HCT116 (cell line): Measurements from ENCODE around the gene ATP2B3. TPM values are rescaled to one million over a fixed set of nuclear protein-coding genes. Genes with fewer than 3 reads are reported as not detected.

ENCODE experiments used
- ATAC-seq: fragments of 200-7000 bp; cut with Tn5 transposase; 2 replicates; pipeline ENCODE4 v1.9.1; 2020; ENCODE audit warnings: mild to moderate bottlenecking, moderate library complexity
- BruUV-seq: library from RNA; stranded (reverse); fragments of 400-500 nt; replicated peaks from 2 replicates; lab custom pipeline; 2021; lab: Mats Ljungman, UMichigan
- CTCF ChIA-PET: fragments of 300-600 bp; sonication (Branson Sonifier 250); formaldehyde crosslinking; loops from one replicate; lab custom pipeline; 2021; ENCODE audit warnings: antibody characterized with exemption; lab: Charles Lee
- POLR2A ChIA-PET: fragments of 300-600, 350-600 bp; sonication (Branson Sonifier 250); formaldehyde crosslinking; loops from one replicate; lab custom pipeline; 2021; ENCODE audit warnings: antibody characterized with exemption; lab: Charles Lee
- RAD21 ChIA-PET, 2 experiments: fragments of 300-600 bp; sonication (Branson Sonifier 250); formaldehyde crosslinking; loops; one replicate each; lab custom pipeline; 2023; ENCODE audit warnings: low total read pairs in 2 of 2; ENCODE audit not compliant: uncharacterized antibody in 2 of 2, unreplicated experiment in 2 of 2, low non-redundant PET in 1 of 2; lab: Charles Lee
- DNase-seq: peaks from one replicate; pipeline ENCODE4 v3.0.0-alpha.2; 2010; ENCODE audit warnings: low read depth, low spot score
- H2AFZ ChIP-seq: fragments of 200-600 bp; shearing (Covaris generic), sonication (generic); 2 replicates; pipeline ENCODE4 v1.6.1; 2017; ENCODE audit warnings: low read depth, mixed run types, mixed read lengths, antibody characterized with exemption, low read length; ENCODE audit not compliant: poor library complexity, severe bottlenecking
- H3K27ac ChIP-seq: 2 replicates; pipeline ENCODE4 v1.5.1; 2012; ENCODE audit warnings: low read depth, low read length
- H3K27me3 ChIP-seq: fragments of 200-600 bp; sonication (generic); 2 replicates; pipeline ENCODE4 v1.6.1; 2016; ENCODE audit warnings: mixed run types, low read length, mixed read lengths; ENCODE audit not compliant: insufficient read depth
- H3K36me3 ChIP-seq, 2 experiments: fragments of 200-500 bp in 1 of 2; fragments of 200-600 bp in 1 of 2; sonication (Bioruptor generic) in 1 of 2; sonication (generic) in 1 of 2; 2 replicates each; pipeline versions ENCODE4 v1.5.1 to v1.6.1; 2014 to 2016; ENCODE audit warnings: low read length in 2 of 2, inconsistent platforms in 1 of 2, mixed read lengths in 1 of 2, mixed run types in 1 of 2; ENCODE audit not compliant: insufficient read depth in 2 of 2, control insufficient read depth in 1 of 2
- H3K4me1 ChIP-seq, 2 experiments: fragments of 200-600 bp in 1 of 2; sonication (generic) in 1 of 2; 2 replicates each; pipeline versions ENCODE4 v1.5.1 to v1.6.1; 2012 to 2017; ENCODE audit warnings: low read length in 2 of 2, inconsistent platforms in 1 of 2, mild to moderate bottlenecking in 1 of 2, mixed read lengths in 1 of 2, mixed run types in 1 of 2, moderate library complexity in 1 of 2; ENCODE audit not compliant: insufficient read depth in 2 of 2, control insufficient read depth in 1 of 2
- H3K4me2 ChIP-seq: fragments of 200-600 bp; sonication (generic); 2 replicates; pipeline ENCODE4 v1.6.1; 2017; ENCODE audit warnings: mixed run types, low read length, mixed read lengths
- H3K4me3 ChIP-seq, 2 experiments: fragments of 200-600 bp in 1 of 2; sonication (generic) in 1 of 2; replicated peaks in 1 of 2; 2 replicates each; pipeline ENCODE4 v1.5.1; 2011 to 2016; ENCODE audit warnings: low read length in 2 of 2, control low read depth in 1 of 2, low read depth in 1 of 2, mild to moderate bottlenecking in 1 of 2, mixed read lengths in 1 of 2, mixed run types in 1 of 2
- H3K79me2 ChIP-seq: fragments of 200-600 bp; sonication (generic); 2 replicates; pipeline ENCODE4 v1.6.1; 2017; ENCODE audit warnings: mild to moderate bottlenecking, mixed run types, low read length, moderate library complexity, mixed read lengths; ENCODE audit not compliant: insufficient read depth
- H3K9ac ChIP-seq: fragments of 200-600 bp; sonication (generic); 2 replicates; pipeline ENCODE4 v1.6.1; 2016; ENCODE audit warnings: low read length, mixed read lengths
- H3K9me2 ChIP-seq: fragments of 200-600 bp; sonication (generic), shearing (Covaris generic); 2 replicates; pipeline ENCODE4 v1.6.1; 2017; ENCODE audit warnings: mixed run types, mild to moderate bottlenecking, moderate library complexity; ENCODE audit not compliant: insufficient read depth
- H3K9me3 ChIP-seq, 2 experiments: fragments of 200-500 bp in 1 of 2; fragments of 200-600 bp in 1 of 2; sonication (Bioruptor generic) in 1 of 2; sonication (generic) in 1 of 2; 2 replicates each; pipeline ENCODE4 v1.6.1; 2014 to 2017; ENCODE audit warnings: low read length in 2 of 2, mixed read lengths in 2 of 2, inconsistent platforms in 1 of 2, low read depth in 1 of 2, mild to moderate bottlenecking in 1 of 2, mixed run types in 1 of 2, moderate library complexity in 1 of 2; ENCODE audit not compliant: control insufficient read depth in 1 of 2, insufficient read depth in 1 of 2
- H4K20me1 ChIP-seq: fragments of 200-600 bp; sonication (generic), shearing (Covaris generic); 2 replicates; pipeline ENCODE4 v1.6.1; 2017; ENCODE audit warnings: mixed run types, mild to moderate bottlenecking, moderate library complexity; ENCODE audit not compliant: insufficient read depth
- ATF3 ChIP-seq: IDR thresholded peaks from 2 replicates; pipeline ENCODE4 v1.6.1; 2012
- CBX3 ChIP-seq: IDR thresholded peaks from 2 replicates; pipeline ENCODE4 v1.6.1; 2012; ENCODE audit warnings: low read depth
- CEBPB ChIP-seq: IDR thresholded peaks from 2 replicates; pipeline ENCODE4 v1.6.1; 2012; ENCODE audit warnings: low read depth
- EGR1 ChIP-seq: IDR thresholded peaks from 2 replicates; pipeline ENCODE4 v1.6.1; 2012; ENCODE audit warnings: low read depth
- ELF1 ChIP-seq: IDR thresholded peaks from 2 replicates; pipeline ENCODE4 v1.6.1; 2012; ENCODE audit warnings: low read depth, borderline replicate concordance
- EZH2 ChIP-seq: fragments of 200-600 bp; sonication (generic); IDR thresholded peaks from 2 replicates; pipeline ENCODE4 v1.6.1; 2017; ENCODE audit warnings: antibody characterized with exemption, mixed run types
- EZH2phosphoT487 ChIP-seq: fragments of 200-600 bp; IDR thresholded peaks from 2 replicates; pipeline ENCODE4 v1.6.1; 2018; ENCODE audit warnings: antibody characterized with exemption, borderline replicate concordance
- JUND ChIP-seq: IDR thresholded peaks from 2 replicates; pipeline ENCODE4 v1.6.1; 2012
- MAX ChIP-seq: IDR thresholded peaks from 2 replicates; pipeline ENCODE4 v1.6.1; 2012
- POLR2A ChIP-seq: IDR thresholded peaks from 2 replicates; pipeline ENCODE4 v1.7.0; 2011; ENCODE audit warnings: borderline replicate concordance; ENCODE audit not compliant: insufficient read depth, insufficient read length; ENCODE audit errors: extremely low read depth
- POLR2AphosphoS5 ChIP-seq: IDR thresholded peaks from 2 replicates; pipeline ENCODE4 v1.6.1; 2011; ENCODE audit warnings: mild to moderate bottlenecking, low read depth, low read length, moderate library complexity
- RAD21 ChIP-seq: IDR thresholded peaks from 2 replicates; pipeline ENCODE4 v1.6.1; 2012; ENCODE audit warnings: low read depth, mild to moderate bottlenecking
- REST ChIP-seq: IDR thresholded peaks from 2 replicates; pipeline ENCODE4 v1.6.1; 2012; ENCODE audit warnings: low read depth
- SIN3A ChIP-seq: IDR thresholded peaks from 2 replicates; pipeline ENCODE4 v1.6.1; 2012; ENCODE audit warnings: low read depth
- SP1 ChIP-seq: IDR thresholded peaks from 2 replicates; pipeline ENCODE4 v1.6.1; 2012; ENCODE audit warnings: low read depth
- SRF ChIP-seq: IDR thresholded peaks from 2 replicates; pipeline ENCODE4 v1.6.1; 2012; ENCODE audit warnings: low read depth
- TCF7L2 ChIP-seq: IDR thresholded peaks from 2 replicates; pipeline ENCODE4 v1.7.0; 2011; ENCODE audit warnings: borderline replicate concordance, inconsistent platforms; ENCODE audit not compliant: insufficient read depth, insufficient read length; ENCODE audit errors: extremely low read depth
- ZBTB33 ChIP-seq: IDR thresholded peaks from 2 replicates; pipeline ENCODE4 v1.6.1; 2011; ENCODE audit warnings: mild to moderate bottlenecking, low read length, moderate library complexity; ENCODE audit not compliant: insufficient replicate concordance; ENCODE audit errors: extremely low read depth
- ZFX ChIP-seq: fragments of 450-650 bp; IDR thresholded peaks from 2 replicates; pipeline ENCODE4 v1.6.1; 2017
- ZNF274 ChIP-seq: fragments of 200-500 bp; sonication (Bioruptor generic); IDR thresholded peaks from 2 replicates; pipeline ENCODE4 v1.6.1; 2014; ENCODE audit warnings: mild to moderate bottlenecking, low read depth, low read length, inconsistent platforms
- intact Hi-C: fragments of 100-400 bp; cut with micrococcal nuclease; formaldehyde crosslinking; loops from 2 replicates; pipeline ENCODE4 v1.10.0; 2022
- total RNA-seq: library from RNA; stranded (reverse); gene quantifications from one replicate; pipeline ENCODE4 v1.2.1, GENCODE V29; 2021; ENCODE audit not compliant: unreplicated experiment

ATP2B3 gene
- total RNA-seq, 1 experiment from 2014 or later, result not detected

GRCh38 chrX:153501530-153501929, 15.9 kb upstream of the ATP2B3 start (continued):
- TF ChIP-seq EZH2phosphoT487, result no peak

GRCh38 chrX:153502131-153502530, 15.3 kb upstream of the ATP2B3 start:
- ATAC-seq (no peak), DNase-seq (no peak)
- BruUV-seq, result no TSS peak
- H3K27ac ChIP-seq, result no peak overlapping the region
- ChIA-PET CTCF (no interaction called here), RAD21 (no interaction called here), POLR2A (no interaction called here)
- no peaks in the 10 kb centered on the region for H3K4me1 ChIP-seq
- H2AFZ ChIP-seq, result no peak overlapping the region
- no peak overlapping the region for H3K4me3 ChIP-seq
- H3K9me3 ChIP-seq, result no peaks in the 10 kb centered on the region
- H3K27me3 ChIP-seq, result no peaks in the 10 kb centered on the region
- no peak overlapping the region for H3K4me2 ChIP-seq
- no peaks in the 10 kb centered on the region for H4K20me1 ChIP-seq
- no peaks in the 10 kb centered on the region for H3K9me2 ChIP-seq
- intact Hi-C loops, result loop anchor here (10.0 kb wide), 1 partner anchor 467 kb away; no protein-coding TSS in a partner anchor
- H3K36me3 ChIP-seq, result no peaks in the 10 kb centered on the region
- TF ChIP-seq TCF7L2, result no peak
- no peak for TF ChIP-seq SP1
- TF ChIP-seq ZFX, result no peak
- no peak for TF ChIP-seq POLR2A
- no peak for TF ChIP-seq SRF
- no peak for TF ChIP-seq ELF1
- TF ChIP-seq EGR1, result no peak
- TF ChIP-seq MAX, result no peak
- TF ChIP-seq POLR2AphosphoS5, result no peak
- no peak for TF ChIP-seq RAD21
- no peak for TF ChIP-seq ZBTB33
- no peak for TF ChIP-seq SIN3A
- no peak for TF ChIP-seq CBX3
- TF ChIP-seq JUND, result no peak
- TF ChIP-seq REST, result no peak
- no peak for TF ChIP-seq ATF3
- TF ChIP-seq CEBPB, result no peak
- no peak for TF ChIP-seq ZNF274
- no peak for TF ChIP-seq EZH2
- no peak overlapping the region for H3K9ac ChIP-seq
- H3K79me2 ChIP-seq, result no peaks in the 10 kb centered on the region
